ENCODE measurements around the gene CXCL17.
"Not testable (repeated sequence)": the region's sequence is repeated elsewhere in the genome, so short reads cannot be mapped to it uniquely, and the experiment has no call there.

The CXCL17 gene

DNA sequence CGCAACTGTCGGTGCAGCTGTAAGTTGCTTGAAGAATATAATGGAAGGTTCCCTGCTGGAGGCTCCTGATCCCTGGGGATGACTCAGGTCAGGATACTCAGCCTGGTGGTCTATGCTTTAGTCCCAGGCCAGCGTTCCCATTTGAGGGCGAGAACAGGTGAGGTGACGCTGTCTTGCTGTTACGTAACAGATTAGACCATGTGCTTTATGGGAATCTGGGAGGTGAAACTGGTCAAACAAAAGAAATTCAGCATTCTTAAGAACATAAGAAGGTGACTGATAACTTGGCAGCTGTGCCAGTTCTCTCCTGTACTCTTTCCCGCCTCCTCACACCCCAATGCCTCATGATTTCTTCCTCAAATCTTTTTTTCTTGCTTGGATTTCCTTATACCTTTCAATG is at the start of gene CXCL17:
Gene CXCL17, minus strand, starts transcription at position 114 of the 400 bp plus-strand sequence. CDS start 114 bp downstream, outside the sequence.
- DNase-seq (ENCODE audit: low read depth, low spot score), result no peak

GRCh38 chr19:42488783-42489521 is 46.2 kb upstream of the CXCL17 start:
- DNase-seq (ENCODE audit: low read depth, low spot score), result no peak

DNA sequence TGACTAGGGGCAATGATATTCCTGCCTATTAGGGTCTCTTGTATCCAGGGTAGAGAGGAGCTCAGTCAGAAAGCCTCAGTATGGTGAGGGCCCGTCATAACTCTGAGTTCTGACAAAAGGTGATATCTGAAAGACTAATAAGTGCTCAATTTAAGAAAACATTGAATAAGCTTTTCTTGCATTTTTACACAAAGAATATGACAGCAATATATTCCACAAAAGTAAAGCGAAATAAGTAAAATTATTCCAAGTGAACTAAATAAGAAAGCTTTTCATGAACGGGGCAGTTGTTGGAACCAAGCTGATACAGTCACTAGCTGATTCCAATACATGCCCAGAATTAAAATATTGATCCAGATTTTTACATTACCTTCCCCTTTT is 45.0 kb upstream of the CXCL17 start:
- no peak for DNase-seq (ENCODE audit: low read depth, low spot score)

- no peak for DNase-seq (ENCODE audit: low read depth, low spot score)
Observed at GRCh38 chr19:42487032-42487797, 44.5 kb upstream of the CXCL17 start.

- DNase-seq (ENCODE audit: low read depth, low spot score), result not testable (repeated sequence)
Observed at GRCh38 chr19:42485036-42485435, 42.3 kb upstream of the CXCL17 start.

DNA sequence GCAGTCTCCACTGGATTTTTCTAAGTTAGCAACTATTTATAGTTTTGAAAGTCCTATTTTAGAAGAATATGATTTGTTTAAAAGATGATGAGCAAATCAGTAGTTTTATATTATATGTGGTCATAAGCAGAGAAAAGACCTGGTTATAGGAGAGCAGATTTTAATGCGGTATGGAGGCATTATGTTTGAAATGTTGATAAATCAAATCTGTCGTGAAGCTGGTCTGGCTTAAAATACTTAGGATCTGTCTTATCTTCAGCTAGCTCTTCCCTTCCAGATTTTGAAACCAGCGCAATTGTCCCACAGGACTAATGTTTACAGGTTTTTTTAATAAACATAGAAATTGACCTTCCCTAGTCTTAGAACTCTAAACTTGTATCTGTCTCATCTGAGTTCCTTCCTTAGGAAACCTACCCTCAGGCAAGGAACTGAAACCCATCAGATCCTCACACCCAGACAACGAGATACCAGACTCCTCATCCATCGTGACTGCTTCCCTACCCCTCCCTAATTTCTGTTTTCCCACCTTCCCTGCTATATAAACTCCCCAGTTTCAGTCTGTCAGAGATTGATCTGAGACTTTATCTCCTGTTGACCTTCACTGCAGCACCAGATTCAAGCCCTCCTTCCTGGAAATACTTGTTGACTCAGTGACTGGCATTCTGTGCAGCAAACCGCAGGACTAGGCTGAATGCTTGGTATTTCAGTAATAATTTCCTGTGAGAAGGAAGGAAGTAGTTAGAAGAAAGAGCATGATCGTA is 37.8 kb upstream of the CXCL17 start:
- no peak for DNase-seq (ENCODE audit: low read depth, low spot score)

GRCh38 chr19:42479736-42480135 is 37.0 kb upstream of the CXCL17 start:
- no peak for DNase-seq (ENCODE audit: low read depth, low spot score)

GRCh38 chr19:42478765-42479311 is 36.1 kb upstream of the CXCL17 start:
- no peak for DNase-seq (ENCODE audit: low read depth, low spot score)

- no peak for DNase-seq (ENCODE audit: low read depth, low spot score)
Observed at GRCh38 chr19:42477933-42478332, 35.2 kb upstream of the CXCL17 start.

DNA sequence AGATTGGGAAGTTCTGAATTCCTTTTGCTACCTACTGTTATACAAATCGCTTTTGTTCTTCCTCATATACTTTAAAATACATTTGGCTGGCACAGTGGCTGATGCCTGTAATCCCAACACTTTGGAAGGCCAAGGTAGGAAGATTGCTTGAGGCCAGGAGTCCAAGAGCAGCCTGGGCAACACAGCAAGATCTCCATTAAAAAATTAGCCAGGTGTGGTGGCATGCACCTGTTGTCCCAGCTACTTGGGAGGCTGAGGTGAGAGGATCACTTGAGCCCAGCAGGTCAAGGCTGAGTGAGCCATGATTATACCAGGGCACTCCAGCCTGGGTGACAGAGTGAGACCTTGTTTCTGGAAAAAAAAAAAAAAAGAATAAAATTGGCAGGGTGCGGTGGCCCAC is 34.4 kb upstream of the CXCL17 start:
- DNase-seq (ENCODE audit: low read depth, low spot score), result no peak

DNA sequence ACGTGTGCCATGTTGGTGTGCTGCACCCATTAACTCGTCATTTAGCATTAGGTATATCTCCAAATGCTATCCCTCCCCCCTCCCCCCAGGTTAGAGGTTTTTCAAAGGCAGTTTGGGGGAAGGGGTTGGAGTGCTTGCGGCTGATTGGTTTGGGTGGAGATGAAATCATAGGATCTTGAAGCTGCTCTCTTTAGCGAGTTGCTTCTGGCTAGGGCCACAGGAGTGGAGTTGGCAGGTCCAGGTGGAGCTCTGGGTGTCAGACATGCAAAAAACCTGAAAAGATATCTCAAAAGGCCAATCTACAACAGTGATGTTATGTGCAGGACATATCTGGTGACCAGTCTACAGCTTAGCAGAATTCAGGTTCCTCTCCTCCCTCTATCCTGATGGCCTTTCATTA is 32.6 kb upstream of the CXCL17 start:
- DNase-seq (ENCODE audit: low read depth, low spot score), result no peak

- no peak for DNase-seq (ENCODE audit: low read depth, low spot score)
Observed at GRCh38 chr19:42474743-42475142, 32.0 kb upstream of the CXCL17 start.

- no peak for DNase-seq (ENCODE audit: low read depth, low spot score)
Observed at GRCh38 chr19:42473686-42474085, 30.9 kb upstream of the CXCL17 start.

DNA sequence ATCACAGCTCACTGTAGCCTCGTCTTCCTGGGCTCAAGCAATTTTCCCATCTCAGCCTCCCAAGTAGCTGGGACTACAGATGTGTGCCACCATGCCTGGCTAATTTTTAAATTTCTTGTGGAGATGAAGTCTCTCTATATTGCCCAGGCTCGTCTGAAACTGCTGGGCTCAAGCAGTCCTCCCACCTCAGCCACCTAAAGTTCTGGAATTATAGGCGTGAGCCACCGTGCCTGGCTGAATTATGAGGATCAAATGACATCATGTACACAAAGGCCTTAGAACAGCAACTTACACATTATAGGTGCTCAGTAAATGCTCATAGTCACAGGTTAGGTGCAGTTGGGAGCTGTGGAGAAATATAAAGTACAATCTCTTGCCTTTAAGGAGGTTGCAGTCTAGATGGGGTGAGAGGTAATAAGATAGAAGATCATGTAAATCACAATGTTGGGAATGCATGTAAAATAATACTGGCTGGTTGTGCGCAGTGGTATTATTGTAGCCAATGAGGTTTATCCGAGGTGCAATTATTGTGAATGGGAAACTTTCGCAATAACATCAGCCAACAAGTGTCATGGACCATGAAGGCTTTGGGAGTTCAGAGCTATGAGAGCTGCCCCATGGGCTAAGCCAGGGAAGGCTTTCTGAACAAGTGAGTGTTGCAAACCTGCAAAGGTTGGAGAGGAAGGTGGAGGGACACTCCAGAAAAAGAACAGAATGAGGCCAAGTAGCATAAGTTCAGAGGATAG is 29.8 kb upstream of the CXCL17 start:
- no peak for DNase-seq (ENCODE audit: low read depth, low spot score)

DNA sequence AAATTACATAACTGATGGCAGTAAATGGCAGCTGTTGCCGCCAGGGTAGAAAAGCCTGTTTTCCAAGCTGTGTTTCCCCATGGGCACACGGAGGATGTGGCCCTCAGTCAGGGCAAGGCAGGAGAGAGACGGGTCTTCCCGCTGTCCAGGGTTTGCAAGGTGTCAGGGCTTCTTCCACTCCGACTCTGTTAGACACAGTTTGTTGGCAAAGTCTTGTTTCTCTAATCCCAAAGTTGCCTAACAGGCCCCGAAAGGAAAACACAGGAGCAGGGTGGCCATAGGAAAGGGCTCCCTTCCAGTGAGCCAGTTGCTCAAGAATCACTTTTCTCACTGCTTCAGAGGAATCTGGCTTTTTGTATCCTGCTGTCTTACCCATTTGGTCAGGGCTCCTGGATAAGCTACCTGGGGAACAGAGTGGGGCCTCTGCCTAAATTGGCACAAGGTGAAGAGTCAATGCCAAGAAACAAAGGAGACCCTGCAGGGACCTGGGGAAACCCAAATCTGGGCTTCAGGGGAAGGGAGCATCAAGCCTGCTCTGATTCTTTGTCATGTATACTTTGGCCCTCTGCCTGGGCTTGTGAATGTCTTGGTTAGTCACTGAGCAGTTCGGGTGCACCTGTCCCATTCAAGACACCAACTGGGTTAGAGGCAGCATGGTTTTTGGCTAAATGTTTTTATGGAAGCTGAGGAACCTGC is 29.0 kb upstream of the CXCL17 start:
- DNase-seq (ENCODE audit: low read depth, low spot score), result no peak

- DNase-seq (ENCODE audit: low read depth, low spot score), result no peak
Observed at GRCh38 chr19:42469311-42470235, 26.8 kb upstream of the CXCL17 start.

DNA sequence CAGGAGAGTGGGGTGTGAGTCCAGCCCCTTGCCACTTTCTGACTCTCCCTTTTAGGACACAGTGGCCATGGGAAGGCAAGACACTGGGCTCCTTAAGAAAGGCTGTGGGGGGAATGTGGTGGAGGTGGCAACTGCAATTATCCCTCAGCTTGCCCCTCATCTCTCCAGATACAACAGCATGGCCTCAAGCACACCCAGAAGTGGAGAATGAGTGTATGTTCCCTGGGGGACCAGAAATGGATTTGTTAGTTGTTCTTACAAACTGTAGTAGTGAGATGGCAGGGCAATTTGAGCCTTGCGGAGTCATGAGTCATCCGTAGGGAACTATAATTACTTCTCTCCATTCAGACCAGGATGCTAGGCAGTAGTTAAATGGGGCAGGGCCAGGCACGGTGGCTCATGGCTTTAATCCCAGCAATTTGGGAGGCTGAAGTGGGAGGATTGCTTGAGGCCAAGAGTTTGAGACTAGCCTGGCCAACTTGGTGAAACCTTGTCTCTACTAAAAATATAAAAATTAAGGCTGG is 25.6 kb upstream of the CXCL17 start:
- no peak for DNase-seq (ENCODE audit: low read depth, low spot score)

- no peak for DNase-seq (ENCODE audit: low read depth, low spot score)
Observed at GRCh38 chr19:42467183-42467760, 24.5 kb upstream of the CXCL17 start.

All from activated CD4-positive, CD25-positive, alpha-beta regulatory T cell treated with anti-CD3 and anti-CD28 coated beads, Interleukin-2, amount 50 U/mL, for 16 hours (primary cell).